ENCODE data around the gene PRLR. TPM values are rescaled to one million over a fixed set of nuclear protein-coding genes. Genes with fewer than 3 reads are reported as not detected.

The PRLR gene
- total and polyA plus RNA-seq, 2 of the 8 experiments (the other 6 are each of a cell fraction or from before 2014, with no cell fraction given), result 0.53 to 2.5 TPM

DNA sequence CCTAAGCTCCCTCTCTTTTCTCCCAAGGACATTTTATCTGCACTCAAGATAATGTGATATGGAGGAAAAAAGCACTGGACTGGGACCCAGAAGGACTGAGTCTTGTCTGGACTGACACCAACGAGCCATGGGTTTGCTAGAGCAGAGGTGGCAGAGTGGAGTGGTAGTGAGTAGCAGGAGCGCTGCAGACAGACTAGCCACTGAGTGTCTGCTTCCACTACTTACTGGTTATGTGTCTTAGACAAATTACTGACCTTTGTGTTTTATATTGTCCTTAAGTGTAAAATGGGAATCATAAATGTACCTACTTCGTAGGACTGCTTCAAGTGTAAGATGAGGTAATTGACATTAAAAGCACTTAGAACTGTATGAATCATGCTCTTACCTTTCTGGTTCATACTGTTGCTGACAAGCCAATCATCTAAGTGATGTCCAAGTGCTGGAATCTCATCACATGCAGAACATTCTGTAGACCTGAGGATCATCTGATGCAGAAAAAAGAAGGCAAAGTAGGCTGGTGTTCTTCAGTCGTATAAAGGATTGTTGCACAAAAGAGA lies 12.5 kb upstream of the PRLR start (continued):
- TF ChIP-seq BRCA1 (IDR thresholded peaks at IDR 0.05; ENCODE audit: low read depth, low read length) (no peak), TCF12 (IDR thresholded peaks at IDR 0.05; ENCODE audit: low read depth, low read length) (no peak)
- TF ChIP-seq, protein P1, sequence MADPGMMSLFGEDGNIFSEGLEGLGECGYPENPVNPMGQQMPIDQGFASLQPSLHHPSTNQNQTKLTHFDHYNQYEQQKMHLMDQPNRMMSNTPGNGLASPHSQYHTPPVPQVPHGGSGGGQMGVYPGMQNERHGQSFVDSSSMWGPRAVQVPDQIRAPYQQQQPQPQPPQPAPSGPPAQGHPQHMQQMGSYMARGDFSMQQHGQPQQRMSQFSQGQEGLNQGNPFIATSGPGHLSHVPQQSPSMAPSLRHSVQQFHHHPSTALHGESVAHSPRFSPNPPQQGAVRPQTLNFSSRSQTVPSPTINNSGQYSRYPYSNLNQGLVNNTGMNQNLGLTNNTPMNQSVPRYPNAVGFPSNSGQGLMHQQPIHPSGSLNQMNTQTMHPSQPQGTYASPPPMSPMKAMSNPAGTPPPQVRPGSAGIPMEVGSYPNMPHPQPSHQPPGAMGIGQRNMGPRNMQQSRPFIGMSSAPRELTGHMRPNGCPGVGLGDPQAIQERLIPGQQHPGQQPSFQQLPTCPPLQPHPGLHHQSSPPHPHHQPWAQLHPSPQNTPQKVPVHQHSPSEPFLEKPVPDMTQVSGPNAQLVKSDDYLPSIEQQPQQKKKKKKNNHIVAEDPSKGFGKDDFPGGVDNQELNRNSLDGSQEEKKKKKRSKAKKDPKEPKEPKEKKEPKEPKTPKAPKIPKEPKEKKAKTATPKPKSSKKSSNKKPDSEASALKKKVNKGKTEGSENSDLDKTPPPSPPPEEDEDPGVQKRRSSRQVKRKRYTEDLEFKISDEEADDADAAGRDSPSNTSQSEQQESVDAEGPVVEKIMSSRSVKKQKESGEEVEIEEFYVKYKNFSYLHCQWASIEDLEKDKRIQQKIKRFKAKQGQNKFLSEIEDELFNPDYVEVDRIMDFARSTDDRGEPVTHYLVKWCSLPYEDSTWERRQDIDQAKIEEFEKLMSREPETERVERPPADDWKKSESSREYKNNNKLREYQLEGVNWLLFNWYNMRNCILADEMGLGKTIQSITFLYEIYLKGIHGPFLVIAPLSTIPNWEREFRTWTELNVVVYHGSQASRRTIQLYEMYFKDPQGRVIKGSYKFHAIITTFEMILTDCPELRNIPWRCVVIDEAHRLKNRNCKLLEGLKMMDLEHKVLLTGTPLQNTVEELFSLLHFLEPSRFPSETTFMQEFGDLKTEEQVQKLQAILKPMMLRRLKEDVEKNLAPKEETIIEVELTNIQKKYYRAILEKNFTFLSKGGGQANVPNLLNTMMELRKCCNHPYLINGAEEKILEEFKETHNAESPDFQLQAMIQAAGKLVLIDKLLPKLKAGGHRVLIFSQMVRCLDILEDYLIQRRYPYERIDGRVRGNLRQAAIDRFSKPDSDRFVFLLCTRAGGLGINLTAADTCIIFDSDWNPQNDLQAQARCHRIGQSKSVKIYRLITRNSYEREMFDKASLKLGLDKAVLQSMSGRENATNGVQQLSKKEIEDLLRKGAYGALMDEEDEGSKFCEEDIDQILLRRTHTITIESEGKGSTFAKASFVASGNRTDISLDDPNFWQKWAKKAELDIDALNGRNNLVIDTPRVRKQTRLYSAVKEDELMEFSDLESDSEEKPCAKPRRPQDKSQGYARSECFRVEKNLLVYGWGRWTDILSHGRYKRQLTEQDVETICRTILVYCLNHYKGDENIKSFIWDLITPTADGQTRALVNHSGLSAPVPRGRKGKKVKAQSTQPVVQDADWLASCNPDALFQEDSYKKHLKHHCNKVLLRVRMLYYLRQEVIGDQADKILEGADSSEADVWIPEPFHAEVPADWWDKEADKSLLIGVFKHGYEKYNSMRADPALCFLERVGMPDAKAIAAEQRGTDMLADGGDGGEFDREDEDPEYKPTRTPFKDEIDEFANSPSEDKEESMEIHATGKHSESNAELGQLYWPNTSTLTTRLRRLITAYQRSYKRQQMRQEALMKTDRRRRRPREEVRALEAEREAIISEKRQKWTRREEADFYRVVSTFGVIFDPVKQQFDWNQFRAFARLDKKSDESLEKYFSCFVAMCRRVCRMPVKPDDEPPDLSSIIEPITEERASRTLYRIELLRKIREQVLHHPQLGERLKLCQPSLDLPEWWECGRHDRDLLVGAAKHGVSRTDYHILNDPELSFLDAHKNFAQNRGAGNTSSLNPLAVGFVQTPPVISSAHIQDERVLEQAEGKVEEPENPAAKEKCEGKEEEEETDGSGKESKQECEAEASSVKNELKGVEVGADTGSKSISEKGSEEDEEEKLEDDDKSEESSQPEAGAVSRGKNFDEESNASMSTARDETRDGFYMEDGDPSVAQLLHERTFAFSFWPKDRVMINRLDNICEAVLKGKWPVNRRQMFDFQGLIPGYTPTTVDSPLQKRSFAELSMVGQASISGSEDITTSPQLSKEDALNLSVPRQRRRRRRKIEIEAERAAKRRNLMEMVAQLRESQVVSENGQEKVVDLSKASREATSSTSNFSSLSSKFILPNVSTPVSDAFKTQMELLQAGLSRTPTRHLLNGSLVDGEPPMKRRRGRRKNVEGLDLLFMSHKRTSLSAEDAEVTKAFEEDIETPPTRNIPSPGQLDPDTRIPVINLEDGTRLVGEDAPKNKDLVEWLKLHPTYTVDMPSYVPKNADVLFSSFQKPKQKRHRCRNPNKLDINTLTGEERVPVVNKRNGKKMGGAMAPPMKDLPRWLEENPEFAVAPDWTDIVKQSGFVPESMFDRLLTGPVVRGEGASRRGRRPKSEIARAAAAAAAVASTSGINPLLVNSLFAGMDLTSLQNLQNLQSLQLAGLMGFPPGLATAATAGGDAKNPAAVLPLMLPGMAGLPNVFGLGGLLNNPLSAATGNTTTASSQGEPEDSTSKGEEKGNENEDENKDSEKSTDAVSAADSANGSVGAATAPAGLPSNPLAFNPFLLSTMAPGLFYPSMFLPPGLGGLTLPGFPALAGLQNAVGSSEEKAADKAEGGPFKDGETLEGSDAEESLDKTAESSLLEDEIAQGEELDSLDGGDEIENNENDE (IDR thresholded peaks at IDR 0.05; ENCODE audit: insufficient replicate concordance, low read length), result no peak
